ENCODE results near the gene TMEM154. TPM values are rescaled to one million over a fixed set of nuclear protein-coding genes. Genes with fewer than 3 reads are reported as not detected.

Gene TMEM154
- total RNA-seq, 2 experiments from 2014 or later = 13.6 to 16.7 TPM

GRCh38 chr4:152719801-152720556 lies 40.2 kb upstream of the TMEM154 start:
- H3K4me1 Mint-ChIP-seq (ENCODE audit: low read depth) = no peaks in the 10 kb centered on the region
- H3K36me3 Mint-ChIP-seq (ENCODE audit: low read depth) = no peaks in the 10 kb centered on the region
- CTCF ChIA-PET = no interaction called here
- H3K27me3 Mint-ChIP-seq = no peaks in the 10 kb centered on the region
- DNase-seq (no peak), ATAC-seq (ENCODE audit: poor library complexity) (no peak)
- TF ChIP-seq CTCF (IDR thresholded peaks at IDR 0.05) = no peak
- Histone ChIP-seq H3K4me3 (ENCODE audit: low read length) (no peak overlapping the region), H3K4me1 (ENCODE audit: insufficient read depth, low read length) (no peaks in the 10 kb centered on the region), H3K9me3 (ENCODE audit: control insufficient read depth in 1 of 2, insufficient read depth in 1 of 2, low read length in 2 of 2) (peaks cover 0 to 10% of the 10 kb centered on the region in 2 experiments), H3K27ac (ENCODE audit: low read depth in 1 of 2, low read length in 2 of 2) (no peak overlapping the region), H3K36me3 (ENCODE audit: insufficient read depth, low read length) (no peaks in the 10 kb centered on the region), H3K27me3 (ENCODE audit: control insufficient read depth in 1 of 2, insufficient read depth in 2 of 2, low read length in 2 of 2) (no peaks in the 10 kb centered on the region)
- H3K4me3 Mint-ChIP-seq = no peak overlapping the region
- POLR2A ChIA-PET = no interaction called here
- H3K9me3 Mint-ChIP-seq = peaks cover 8% of the 10 kb centered on the region
- intact Hi-C loops (cut with DNase I, micrococcal nuclease) = no loop called here
- H3K27ac Mint-ChIP-seq = no peak overlapping the region

GRCh38 chr4:152719291-152719690 lies 39.5 kb upstream of the TMEM154 start:
- no peak for TF ChIP-seq CTCF (IDR thresholded peaks at IDR 0.05)
- H3K9me3 Mint-ChIP-seq = peaks cover 8% of the 10 kb centered on the region
- Histone ChIP-seq H3K4me1 (ENCODE audit: insufficient read depth, low read length) (no peaks in the 10 kb centered on the region), H3K9me3 (ENCODE audit: control insufficient read depth in 1 of 2, insufficient read depth in 1 of 2, low read length in 2 of 2) (peaks cover 0 to 13% of the 10 kb centered on the region in 2 experiments), H3K27ac (ENCODE audit: low read depth in 1 of 2, low read length in 2 of 2) (no peak overlapping the region), H3K27me3 (ENCODE audit: control insufficient read depth in 1 of 2, insufficient read depth in 2 of 2, low read length in 2 of 2) (no peaks in the 10 kb centered on the region), H3K36me3 (ENCODE audit: insufficient read depth, low read length) (no peaks in the 10 kb centered on the region), H3K4me3 (ENCODE audit: low read length) (no peak overlapping the region)
- no peaks in the 10 kb centered on the region for H3K4me1 Mint-ChIP-seq (ENCODE audit: low read depth)
- ATAC-seq (ENCODE audit: poor library complexity) (no peak), DNase-seq (no peak)
- H3K27ac Mint-ChIP-seq = no peak overlapping the region
- no peaks in the 10 kb centered on the region for H3K27me3 Mint-ChIP-seq
- no peak overlapping the region for H3K4me3 Mint-ChIP-seq
- ChIA-PET CTCF (no interaction called here), POLR2A (no interaction called here)
- intact Hi-C loops (cut with DNase I, micrococcal nuclease) = no loop called here
- H3K36me3 Mint-ChIP-seq (ENCODE audit: low read depth) = no peaks in the 10 kb centered on the region

GRCh38 chr4:152715076-152715475 lies 35.3 kb upstream of the TMEM154 start:
- H3K9me3 ChIP-seq (ENCODE audit: control insufficient read depth in 1 of 2, insufficient read depth in 1 of 2, low read length in 2 of 2) = peaks cover 0 to 13% of the 10 kb centered on the region in 2 experiments
- no peaks in the 10 kb centered on the region for H3K27me3 ChIP-seq (ENCODE audit: control insufficient read depth in 1 of 2, insufficient read depth in 2 of 2, low read length in 2 of 2)
- H3K4me3 Mint-ChIP-seq = no peak overlapping the region
- no peak overlapping the region for H3K27ac ChIP-seq (ENCODE audit: low read depth in 1 of 2, low read length in 2 of 2)
- no peak overlapping the region for H3K4me3 ChIP-seq (ENCODE audit: low read length)
- intact Hi-C loops (cut with DNase I, micrococcal nuclease) = no loop called here
- no peaks in the 10 kb centered on the region for H3K36me3 ChIP-seq (ENCODE audit: insufficient read depth, low read length)
- H3K4me1 ChIP-seq (ENCODE audit: insufficient read depth, low read length) = no peaks in the 10 kb centered on the region
- no peaks in the 10 kb centered on the region for H3K4me1 Mint-ChIP-seq (ENCODE audit: low read depth)
- TF ChIP-seq CTCF (IDR thresholded peaks at IDR 0.05) = no peak
- CTCF ChIA-PET = no interaction called here
- no peaks in the 10 kb centered on the region for H3K36me3 Mint-ChIP-seq (ENCODE audit: low read depth)
- peaks cover 8% of the 10 kb centered on the region for H3K9me3 Mint-ChIP-seq
- DNase-seq (no peak), ATAC-seq (ENCODE audit: poor library complexity) (no peak)
- no peak overlapping the region for H3K27ac Mint-ChIP-seq
- POLR2A ChIA-PET = no interaction called here
- no peaks in the 10 kb centered on the region for H3K27me3 Mint-ChIP-seq
